ENCODE data around the gene C1orf116.

DNA sequence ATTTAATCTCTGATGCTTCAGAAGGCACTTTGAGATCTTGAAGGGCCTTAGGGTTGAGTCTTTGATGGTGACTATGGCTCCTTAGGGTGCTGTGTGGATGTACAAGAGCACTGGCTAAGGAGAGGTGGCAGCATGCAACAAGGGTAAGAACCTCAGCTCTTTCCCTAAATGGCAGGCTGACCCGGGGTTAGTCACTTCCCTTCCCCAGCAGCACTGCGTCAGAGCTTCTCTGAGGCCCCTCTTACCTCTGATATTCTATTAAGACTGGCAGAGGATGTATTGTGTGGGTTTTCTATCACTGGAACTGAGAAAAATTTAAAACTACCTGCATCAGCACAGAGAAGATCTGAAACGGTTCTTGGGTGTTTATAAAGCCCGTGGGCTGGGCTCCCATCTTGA is 11.8 kb downstream of the C1orf116 start:
- TF ChIP-seq CTCF (IDR thresholded peaks at IDR 0.05) (no peak), POLR2A (IDR thresholded peaks at IDR 0.05) (no peak)
